ENCODE results near the gene HSPG2. TPM values are rescaled to one million over a fixed set of nuclear protein-coding genes. Genes with fewer than 3 reads are reported as not detected.

Gene HSPG2
- total RNA-seq, 1 donor from 2014 or later, result 257 TPM

GRCh38 chr1:21839337-21840037 is 97.6 kb downstream of the HSPG2 start:
- Histone ChIP-seq H3K27ac (replicated peaks) (no peak overlapping the region), H3K36me3 (peaks cover 100% of the 10 kb centered on the region), H3K4me1 (no peaks in the 10 kb centered on the region), H3K27me3 (ENCODE audit: low read depth) (no peaks in the 10 kb centered on the region), H3K9me3 (replicated peaks) (no peaks in the 10 kb centered on the region), H3K4me3 (no peak overlapping the region)
- intact Hi-C loops (cut with micrococcal nuclease), result no loop called here
- no peak for TF ChIP-seq CTCF (IDR thresholded peaks at IDR 0.05; ENCODE audit: borderline replicate concordance)
- DNase-seq, result no peak

- Histone ChIP-seq H3K27ac (replicated peaks) (no peak overlapping the region), H3K36me3 (peaks cover 100% of the 10 kb centered on the region), H3K9me3 (replicated peaks) (no peaks in the 10 kb centered on the region), H3K4me1 (no peaks in the 10 kb centered on the region), H3K4me3 (no peak overlapping the region), H3K27me3 (ENCODE audit: low read depth) (no peaks in the 10 kb centered on the region)
- no peak for DNase-seq
- TF ChIP-seq CTCF (IDR thresholded peaks at IDR 0.05; ENCODE audit: borderline replicate concordance), result no peak
- intact Hi-C loops (cut with micrococcal nuclease), result no loop called here
These were observed 98.6 kb downstream of the HSPG2 start for GRCh38 chr1:21838359-21839157.

DNA sequence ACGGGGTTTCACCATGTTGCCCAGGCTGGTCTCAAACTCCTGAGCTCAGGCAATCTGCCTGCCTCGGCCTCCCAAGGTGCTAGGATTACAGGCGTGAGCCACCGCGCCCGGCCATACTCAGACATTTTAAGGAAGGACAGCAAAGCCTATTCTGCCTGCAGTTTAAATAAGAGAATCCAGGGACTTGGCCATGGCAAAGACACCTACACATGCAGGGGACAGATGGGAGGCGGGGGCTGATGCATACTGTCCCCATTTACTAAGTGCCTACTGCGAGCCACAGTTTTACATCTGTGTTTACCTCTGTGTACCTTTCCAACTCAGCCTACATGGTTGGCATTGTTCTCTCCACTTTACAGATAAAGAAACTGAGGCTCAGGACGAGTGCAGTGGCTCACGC is 99.6 kb downstream of the HSPG2 start:
- Histone ChIP-seq H3K27ac (replicated peaks) (no peak overlapping the region), H3K4me3 (no peak overlapping the region), H3K9me3 (replicated peaks) (no peaks in the 10 kb centered on the region), H3K36me3 (peaks cover 100% of the 10 kb centered on the region), H3K4me1 (no peaks in the 10 kb centered on the region), H3K27me3 (ENCODE audit: low read depth) (no peaks in the 10 kb centered on the region)
- no peak for TF ChIP-seq CTCF (IDR thresholded peaks at IDR 0.05; ENCODE audit: borderline replicate concordance)
- intact Hi-C loops (cut with micrococcal nuclease), result no loop called here
- DNase-seq, result no peak

DNA sequence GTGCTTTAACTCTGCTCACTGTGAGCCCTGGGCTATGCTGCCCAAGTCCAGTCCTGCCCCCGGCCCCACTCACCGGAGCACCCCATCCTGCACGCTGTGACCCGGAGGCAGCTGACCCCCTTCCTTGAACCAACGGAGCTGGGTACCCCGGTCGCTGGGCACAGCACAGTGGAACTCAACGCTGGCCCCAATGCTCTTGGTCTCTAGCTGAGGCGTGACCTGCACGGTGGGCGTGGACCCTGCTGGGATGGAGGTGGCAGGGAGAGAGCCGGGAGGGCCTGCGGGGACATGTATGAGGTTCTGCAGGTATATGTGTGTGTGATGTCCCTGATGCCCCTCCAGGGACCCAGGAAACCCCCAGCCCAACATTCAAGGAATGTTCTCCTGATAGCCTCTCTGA is 100.4 kb downstream of the HSPG2 start:
- Histone ChIP-seq H3K9me3 (replicated peaks) (no peaks in the 10 kb centered on the region), H3K27me3 (ENCODE audit: low read depth) (no peaks in the 10 kb centered on the region), H3K36me3 (peaks cover 100% of the 10 kb centered on the region), H3K27ac (replicated peaks) (no peak overlapping the region), H3K4me1 (no peaks in the 10 kb centered on the region), H3K4me3 (no peak overlapping the region)
- no peak for DNase-seq
- intact Hi-C loops (cut with micrococcal nuclease), result no loop called here
- TF ChIP-seq CTCF (IDR thresholded peaks at IDR 0.05; ENCODE audit: borderline replicate concordance), result no peak

DNA sequence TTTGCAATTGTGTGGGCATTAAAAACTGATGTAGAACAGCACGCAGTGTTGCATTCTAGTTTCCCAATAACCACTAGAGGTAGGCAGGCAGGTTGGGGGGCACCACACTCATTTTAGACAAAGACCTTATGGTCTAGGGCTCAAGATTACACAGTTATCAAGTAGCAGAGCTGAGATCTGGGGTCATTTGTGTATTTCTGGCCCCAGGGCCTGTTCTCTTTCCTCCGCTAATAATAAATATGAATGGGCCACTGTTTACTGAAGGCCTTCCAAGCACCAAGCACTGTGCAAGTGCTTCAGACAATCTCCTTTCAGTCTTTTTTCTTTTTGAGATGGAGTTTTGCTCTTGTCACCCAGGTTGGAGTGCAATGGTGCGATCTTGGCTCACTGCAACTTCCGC is 101.1 kb downstream of the HSPG2 start:
- no peak overlapping the region for H3K27ac ChIP-seq (replicated peaks)
- peaks cover 100% of the 10 kb centered on the region for H3K36me3 ChIP-seq
- no peak overlapping the region for H3K4me3 ChIP-seq
- no peaks in the 10 kb centered on the region for H3K9me3 ChIP-seq (replicated peaks)
- no peak for DNase-seq
- intact Hi-C loops (cut with micrococcal nuclease), result no loop called here
- no peaks in the 10 kb centered on the region for H3K27me3 ChIP-seq (ENCODE audit: low read depth)
- H3K4me1 ChIP-seq, result no peaks in the 10 kb centered on the region
- TF ChIP-seq CTCF (IDR thresholded peaks at IDR 0.05; ENCODE audit: borderline replicate concordance), result no peak

All from left ventricle myocardium inferior (tissue), 1 donor.